HG03460 (cell line): Measurements from ENCODE around the gene TPI1.

Experiments used
- ATAC-seq: cut with Tn5 transposase; IDR thresholded peaks from one replicate; pipeline ENCODE4 v1.9.1; 2021; ENCODE audit not compliant: unreplicated experiment

Gene TPI1

DNA sequence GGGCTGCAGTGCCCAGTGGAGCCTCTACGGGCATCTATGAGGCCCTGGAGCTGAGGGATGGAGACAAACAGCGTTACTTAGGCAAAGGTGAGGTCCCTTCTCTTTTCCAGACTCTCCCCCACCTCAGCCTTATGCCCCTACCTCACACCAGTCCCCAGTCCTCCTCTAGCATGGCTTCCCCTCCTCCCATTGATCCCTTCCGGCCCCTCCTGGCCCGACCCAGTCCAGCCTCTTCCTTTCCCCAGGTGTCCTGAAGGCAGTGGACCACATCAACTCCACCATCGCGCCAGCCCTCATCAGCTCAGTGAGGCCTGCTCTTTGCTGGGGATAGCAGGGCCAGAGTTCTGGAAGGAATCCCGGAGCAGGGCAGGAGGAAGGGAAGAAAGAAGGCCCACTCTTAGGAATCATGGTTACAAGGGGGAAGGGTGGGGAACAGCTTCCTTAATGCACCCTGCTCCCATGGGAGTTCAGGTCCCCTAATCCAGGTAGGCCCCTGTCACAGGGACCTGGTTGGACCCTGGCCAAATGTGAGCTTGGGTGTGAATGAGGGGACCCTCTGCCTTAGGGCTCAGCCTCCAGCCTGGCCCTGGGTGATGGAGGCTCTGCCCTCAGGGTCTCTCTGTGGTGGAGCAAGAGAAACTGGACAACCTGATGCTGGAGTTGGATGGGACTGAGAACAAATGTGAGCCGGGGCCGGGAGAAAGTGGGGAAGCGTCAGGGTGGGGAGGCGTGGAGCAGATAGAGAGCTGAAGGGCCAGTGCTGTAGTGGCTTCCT is 49.3 kb downstream of the TPI1 start:
- no peak for ATAC-seq

DNA sequence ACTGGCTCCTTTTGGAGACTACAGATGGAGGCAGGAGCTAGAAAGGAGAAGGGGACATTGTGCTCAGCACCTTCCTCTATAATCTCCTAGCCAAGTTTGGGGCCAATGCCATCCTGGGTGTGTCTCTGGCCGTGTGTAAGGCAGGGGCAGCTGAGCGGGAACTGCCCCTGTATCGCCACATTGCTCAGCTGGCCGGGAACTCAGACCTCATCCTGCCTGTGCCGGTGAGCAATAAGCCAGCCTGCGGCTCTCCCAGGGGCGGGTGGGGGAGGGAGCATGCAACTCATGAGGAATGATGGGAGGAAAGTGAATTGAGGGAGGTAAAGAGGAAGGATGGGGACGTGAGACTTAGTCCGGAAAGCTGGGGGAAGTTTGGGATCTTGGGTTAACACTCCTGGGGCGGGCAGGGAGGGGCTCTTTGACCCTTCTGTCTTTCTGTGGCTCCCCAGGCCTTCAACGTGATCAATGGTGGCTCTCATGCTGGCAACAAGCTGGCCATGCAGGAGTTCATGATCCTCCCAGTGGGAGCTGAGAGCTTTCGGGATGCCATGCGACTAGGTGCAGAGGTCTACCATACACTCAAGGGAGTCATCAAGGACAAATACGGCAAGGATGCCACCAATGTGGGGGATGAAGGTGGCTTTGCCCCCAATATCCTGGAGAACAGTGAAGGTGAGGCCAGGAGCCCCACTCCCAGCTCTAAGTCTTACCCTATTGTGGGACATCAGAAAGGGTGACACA is 50.3 kb downstream of the TPI1 start:
- no peak for ATAC-seq

DNA sequence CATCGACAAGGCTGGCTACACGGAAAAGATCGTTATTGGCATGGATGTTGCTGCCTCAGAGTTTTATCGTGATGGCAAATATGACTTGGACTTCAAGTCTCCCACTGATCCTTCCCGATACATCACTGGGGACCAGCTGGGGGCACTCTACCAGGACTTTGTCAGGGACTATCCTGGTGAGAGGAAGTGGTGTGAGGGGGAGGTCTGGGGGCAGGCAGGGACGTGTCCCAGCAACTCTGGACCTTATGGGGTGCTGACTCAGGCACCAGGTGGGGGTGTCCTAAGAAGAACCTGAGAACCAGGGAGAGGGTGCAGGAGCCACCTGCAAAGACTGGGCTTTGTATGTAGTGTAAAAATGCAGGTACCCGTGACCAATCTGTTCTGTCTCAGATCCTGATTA is 52.3 kb downstream of the TPI1 start:
- no peak for ATAC-seq
